GM19452 (cell line): ENCODE results near the gene FASTKD3.

Experiments
- ATAC-seq: cut with Tn5 transposase; IDR thresholded peaks from one replicate; pipeline ENCODE4 v1.9.1; 2021; ENCODE audit not compliant: unreplicated experiment

FASTKD3 gene

GRCh38 chr5:7850395-7851239 lies 18.2 kb downstream of the FASTKD3 start, which contains the start of gene CFAP90:
Gene CFAP90 (minus strand): TSS chr5:7851133. CDS start chr5:7851021, 112 bp downstream.
- ATAC-seq = no peak

GRCh38 chr5:7849681-7850394 lies 19.0 kb downstream of the FASTKD3 start:
- no peak for ATAC-seq

- no peak for ATAC-seq
Measured at GRCh38 chr5:7848296-7848695, 20.5 kb downstream of the FASTKD3 start.

GRCh38 chr5:7846327-7846726 lies 22.5 kb downstream of the FASTKD3 start:
- no peak for ATAC-seq

- ATAC-seq = no peak
Measured at GRCh38 chr5:7845557-7845956, 23.3 kb downstream of the FASTKD3 start.

GRCh38 chr5:7844901-7845300 lies 23.9 kb downstream of the FASTKD3 start:
- no peak for ATAC-seq

- no peak for ATAC-seq
Measured at GRCh38 chr5:7842531-7842930, 26.3 kb downstream of the FASTKD3 start.

- ATAC-seq = no peak
Measured at GRCh38 chr5:7837403-7837802, 31.4 kb downstream of the FASTKD3 start.

- no peak for ATAC-seq
Measured at GRCh38 chr5:7834982-7835381, 33.8 kb downstream of the FASTKD3 start.

GRCh38 chr5:7828269-7828668 lies 40.6 kb downstream of the FASTKD3 start:
- no peak for ATAC-seq

GRCh38 chr5:7827610-7828009 lies 41.2 kb downstream of the FASTKD3 start:
- no peak for ATAC-seq

GRCh38 chr5:7825630-7826029 lies 43.2 kb downstream of the FASTKD3 start:
- no peak for ATAC-seq

- ATAC-seq = no peak
Measured at GRCh38 chr5:7824995-7825394, 43.8 kb downstream of the FASTKD3 start.

- no peak for ATAC-seq
Measured at GRCh38 chr5:7823594-7823993, 45.2 kb downstream of the FASTKD3 start.

- ATAC-seq = no peak
Measured at GRCh38 chr5:7822449-7822848, 46.4 kb downstream of the FASTKD3 start.

GRCh38 chr5:7816535-7816901 lies 52.3 kb downstream of the FASTKD3 start:
- ATAC-seq = no peak

GRCh38 chr5:7815892-7816534 lies 52.8 kb downstream of the FASTKD3 start:
- peak; percentile 89 for ATAC-seq

- no peak for ATAC-seq
Measured at GRCh38 chr5:7814816-7815215, 54.0 kb downstream of the FASTKD3 start.

- no peak for ATAC-seq
Measured at GRCh38 chr5:7813576-7813975, 55.3 kb downstream of the FASTKD3 start.

GRCh38 chr5:7813007-7813406 lies 55.8 kb downstream of the FASTKD3 start:
- no peak for ATAC-seq

- ATAC-seq = no peak
Measured at GRCh38 chr5:7811715-7812114, 57.1 kb downstream of the FASTKD3 start.
